ENCODE data around the gene TIMM29.

Gene TIMM29

DNA sequence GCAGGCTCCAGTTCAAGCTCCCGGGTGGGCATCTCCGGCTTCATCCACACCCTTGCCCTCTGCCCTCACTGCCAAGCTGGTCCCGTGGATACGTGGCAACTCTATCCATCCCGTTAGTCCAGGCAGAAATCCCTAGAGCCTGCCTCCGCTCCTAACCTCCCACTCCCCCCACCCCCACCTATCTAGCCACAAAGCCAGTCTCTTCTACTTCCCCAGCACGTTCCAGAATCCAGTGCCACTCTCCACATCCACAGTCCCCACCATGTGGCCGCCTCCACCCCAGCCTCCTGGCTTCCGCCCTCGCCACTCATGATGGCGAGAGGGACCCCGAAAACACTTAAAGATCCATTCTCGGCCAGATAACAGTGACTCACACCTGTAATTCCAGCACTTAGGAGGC lies 4.0 kb upstream of the TIMM29 start (continued):
- TF ChIP-seq, protein P1, sequence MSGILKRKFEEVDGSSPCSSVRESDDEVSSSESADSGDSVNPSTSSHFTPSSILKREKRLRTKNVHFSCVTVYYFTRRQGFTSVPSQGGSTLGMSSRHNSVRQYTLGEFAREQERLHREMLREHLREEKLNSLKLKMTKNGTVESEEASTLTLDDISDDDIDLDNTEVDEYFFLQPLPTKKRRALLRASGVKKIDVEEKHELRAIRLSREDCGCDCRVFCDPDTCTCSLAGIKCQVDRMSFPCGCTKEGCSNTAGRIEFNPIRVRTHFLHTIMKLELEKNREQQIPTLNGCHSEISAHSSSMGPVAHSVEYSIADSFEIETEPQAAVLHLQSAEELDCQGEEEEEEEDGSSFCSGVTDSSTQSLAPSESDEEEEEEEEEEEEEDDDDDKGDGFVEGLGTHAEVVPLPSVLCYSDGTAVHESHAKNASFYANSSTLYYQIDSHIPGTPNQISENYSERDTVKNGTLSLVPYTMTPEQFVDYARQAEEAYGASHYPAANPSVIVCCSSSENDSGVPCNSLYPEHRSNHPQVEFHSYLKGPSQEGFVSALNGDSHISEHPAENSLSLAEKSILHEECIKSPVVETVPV (CRISPR knock-in tag; IDR thresholded peaks at IDR 0.05), result no peak

DNA sequence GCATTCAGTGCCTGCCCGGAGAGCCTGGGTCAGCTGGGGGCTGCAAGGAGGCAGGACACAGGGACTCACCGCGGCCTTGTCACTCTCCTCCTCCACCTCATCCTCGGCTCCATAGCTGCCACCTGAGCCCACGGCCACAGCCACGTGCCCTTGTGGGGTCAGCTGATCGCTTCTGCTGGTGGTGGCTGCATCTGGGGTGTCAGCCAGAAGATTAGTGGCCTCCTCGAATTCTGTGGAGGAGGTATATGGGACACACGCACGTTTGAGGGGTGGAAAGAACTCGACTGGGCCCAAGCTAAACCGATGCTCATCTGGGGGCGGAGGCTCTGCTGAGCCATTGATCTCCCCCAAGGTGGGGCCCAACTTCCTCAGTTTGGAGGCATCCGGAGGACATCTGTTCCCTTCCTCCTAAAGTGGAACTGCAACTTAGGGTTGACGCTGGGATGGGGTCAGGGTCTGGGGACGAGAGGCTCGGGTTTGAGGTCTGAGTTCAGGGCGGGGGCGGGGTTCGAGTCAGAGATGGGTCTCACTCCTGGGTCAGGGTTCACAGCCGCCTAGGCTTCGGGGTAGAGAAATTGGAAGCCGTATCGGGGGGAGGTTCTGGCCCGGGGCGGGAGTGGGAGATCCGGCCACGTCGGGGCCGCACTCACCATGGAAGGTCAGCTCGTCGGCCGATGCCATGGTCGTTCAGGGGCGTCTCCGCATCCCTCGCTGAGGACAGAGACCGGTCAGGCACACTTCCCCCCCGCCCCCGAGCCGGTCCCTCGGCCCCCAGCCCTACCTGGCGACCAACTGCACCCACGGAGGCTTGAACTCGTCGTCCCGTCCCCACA lies 665 bp upstream of the TIMM29 start:
- TF ChIP-seq ZNF70 (CRISPR knock-in tag; IDR thresholded peaks at IDR 0.05) (no peak), ZC3H10 (CRISPR knock-in tag; IDR thresholded peaks at IDR 0.05) (no peak), OSR1 (CRISPR knock-in tag; IDR thresholded peaks at IDR 0.05) (no peak), ZFP30 (CRISPR knock-in tag; IDR thresholded peaks at IDR 0.05) (no peak), ESRRG (CRISPR knock-in tag; IDR thresholded peaks at IDR 0.05) (no peak), BACH2 (CRISPR knock-in tag; IDR thresholded peaks at IDR 0.05; ENCODE audit: borderline replicate concordance) (no peak), CSDC2 (CRISPR knock-in tag; IDR thresholded peaks at IDR 0.05) (no peak), GLIS3 (CRISPR knock-in tag; IDR thresholded peaks at IDR 0.05) (no peak), SNAI2 (CRISPR knock-in tag; IDR thresholded peaks at IDR 0.05) (no peak), TOX (CRISPR knock-in tag; IDR thresholded peaks at IDR 0.05; ENCODE audit: borderline replicate concordance) (no peak), PPARA (CRISPR knock-in tag; IDR thresholded peaks at IDR 0.05; ENCODE audit: borderline replicate concordance) (no peak)
- TF ChIP-seq, protein P2, sequence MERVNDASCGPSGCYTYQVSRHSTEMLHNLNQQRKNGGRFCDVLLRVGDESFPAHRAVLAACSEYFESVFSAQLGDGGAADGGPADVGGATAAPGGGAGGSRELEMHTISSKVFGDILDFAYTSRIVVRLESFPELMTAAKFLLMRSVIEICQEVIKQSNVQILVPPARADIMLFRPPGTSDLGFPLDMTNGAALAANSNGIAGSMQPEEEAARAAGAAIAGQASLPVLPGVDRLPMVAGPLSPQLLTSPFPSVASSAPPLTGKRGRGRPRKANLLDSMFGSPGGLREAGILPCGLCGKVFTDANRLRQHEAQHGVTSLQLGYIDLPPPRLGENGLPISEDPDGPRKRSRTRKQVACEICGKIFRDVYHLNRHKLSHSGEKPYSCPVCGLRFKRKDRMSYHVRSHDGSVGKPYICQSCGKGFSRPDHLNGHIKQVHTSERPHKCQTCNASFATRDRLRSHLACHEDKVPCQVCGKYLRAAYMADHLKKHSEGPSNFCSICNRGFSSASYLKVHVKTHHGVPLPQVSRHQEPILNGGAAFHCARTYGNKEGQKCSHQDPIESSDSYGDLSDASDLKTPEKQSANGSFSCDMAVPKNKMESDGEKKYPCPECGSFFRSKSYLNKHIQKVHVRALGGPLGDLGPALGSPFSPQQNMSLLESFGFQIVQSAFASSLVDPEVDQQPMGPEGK (CRISPR knock-in tag; IDR thresholded peaks at IDR 0.05; ENCODE audit: borderline replicate concordance), result no peak
- ATAC-seq, result peak; percentile 55

DNA sequence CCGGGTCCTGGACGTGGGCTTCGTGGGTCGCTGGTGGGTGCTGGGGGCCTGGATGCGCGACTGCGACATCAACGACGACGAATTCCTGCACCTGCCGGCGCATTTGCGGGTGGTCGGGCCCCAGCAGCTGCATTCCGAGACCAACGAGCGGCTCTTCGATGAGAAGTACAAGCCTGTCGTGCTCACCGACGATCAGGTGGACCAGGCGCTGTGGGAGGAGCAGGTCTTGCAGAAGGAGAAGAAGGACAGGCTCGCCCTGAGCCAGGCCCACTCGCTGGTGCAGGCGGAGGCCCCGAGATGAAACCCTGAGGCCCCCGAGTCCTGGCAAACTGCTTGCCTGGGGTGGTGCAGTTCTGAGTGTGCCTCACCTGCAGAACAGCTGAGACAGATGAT lies 787 bp downstream of the TIMM29 start:
- no peak for ATAC-seq
- TF ChIP-seq ZC3H10 (CRISPR knock-in tag; IDR thresholded peaks at IDR 0.05) (no peak), ZNF565 (CRISPR knock-in tag; conservative IDR thresholded peaks at IDR 0.05; ENCODE audit: low read depth) (no peak), GLIS3 (CRISPR knock-in tag; IDR thresholded peaks at IDR 0.05) (no peak), PPARA (CRISPR knock-in tag; IDR thresholded peaks at IDR 0.05; ENCODE audit: borderline replicate concordance) (no peak), ISL1 (CRISPR knock-in tag; IDR thresholded peaks at IDR 0.05) (no peak), BACH2 (CRISPR knock-in tag; IDR thresholded peaks at IDR 0.05; ENCODE audit: borderline replicate concordance) (no peak), ZNF8 (CRISPR knock-in tag; IDR thresholded peaks at IDR 0.05) (no peak), ZNF70 (CRISPR knock-in tag; IDR thresholded peaks at IDR 0.05) (no peak), TOX (CRISPR knock-in tag; IDR thresholded peaks at IDR 0.05; ENCODE audit: borderline replicate concordance) (no peak), TCF4 (CRISPR knock-in tag; IDR thresholded peaks at IDR 0.05; ENCODE audit: borderline replicate concordance) (no peak), CSDC2 (CRISPR knock-in tag; IDR thresholded peaks at IDR 0.05) (no peak), OSR1 (CRISPR knock-in tag; IDR thresholded peaks at IDR 0.05) (no peak), ARNTL (CRISPR knock-in tag; IDR thresholded peaks at IDR 0.05; ENCODE audit: borderline replicate concordance, low read depth) (no peak), RARB (CRISPR knock-in tag; IDR thresholded peaks at IDR 0.05) (no peak)
- TF ChIP-seq, protein P1 (CRISPR knock-in tag; IDR thresholded peaks at IDR 0.05), result no peak
- TF ChIP-seq, protein P3, sequence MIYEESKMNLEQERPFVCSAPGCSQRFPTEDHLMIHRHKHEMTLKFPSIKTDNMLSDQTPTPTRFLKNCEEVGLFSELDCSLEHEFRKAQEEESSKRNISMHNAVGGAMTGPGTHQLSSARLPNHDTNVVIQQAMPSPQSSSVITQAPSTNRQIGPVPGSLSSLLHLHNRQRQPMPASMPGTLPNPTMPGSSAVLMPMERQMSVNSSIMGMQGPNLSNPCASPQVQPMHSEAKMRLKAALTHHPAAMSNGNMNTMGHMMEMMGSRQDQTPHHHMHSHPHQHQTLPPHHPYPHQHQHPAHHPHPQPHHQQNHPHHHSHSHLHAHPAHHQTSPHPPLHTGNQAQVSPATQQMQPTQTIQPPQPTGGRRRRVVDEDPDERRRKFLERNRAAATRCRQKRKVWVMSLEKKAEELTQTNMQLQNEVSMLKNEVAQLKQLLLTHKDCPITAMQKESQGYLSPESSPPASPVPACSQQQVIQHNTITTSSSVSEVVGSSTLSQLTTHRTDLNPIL (CRISPR knock-in tag; IDR thresholded peaks at IDR 0.05; ENCODE audit: low read depth), result no peak
- TF ChIP-seq, protein P4, sequence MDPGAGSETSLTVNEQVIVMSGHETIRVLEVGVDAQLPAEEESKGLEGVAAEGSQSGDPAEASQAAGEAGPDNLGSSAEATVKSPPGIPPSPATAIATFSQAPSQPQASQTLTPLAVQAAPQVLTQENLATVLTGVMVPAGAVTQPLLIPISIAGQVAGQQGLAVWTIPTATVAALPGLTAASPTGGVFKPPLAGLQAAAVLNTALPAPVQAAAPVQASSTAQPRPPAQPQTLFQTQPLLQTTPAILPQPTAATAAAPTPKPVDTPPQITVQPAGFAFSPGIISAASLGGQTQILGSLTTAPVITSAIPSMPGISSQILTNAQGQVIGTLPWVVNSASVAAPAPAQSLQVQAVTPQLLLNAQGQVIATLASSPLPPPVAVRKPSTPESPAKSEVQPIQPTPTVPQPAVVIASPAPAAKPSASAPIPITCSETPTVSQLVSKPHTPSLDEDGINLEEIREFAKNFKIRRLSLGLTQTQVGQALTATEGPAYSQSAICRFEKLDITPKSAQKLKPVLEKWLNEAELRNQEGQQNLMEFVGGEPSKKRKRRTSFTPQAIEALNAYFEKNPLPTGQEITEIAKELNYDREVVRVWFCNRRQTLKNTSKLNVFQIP (CRISPR knock-in tag; IDR thresholded peaks at IDR 0.05; ENCODE audit: borderline replicate concordance, low read depth), result no peak
- TF ChIP-seq, protein P5, sequence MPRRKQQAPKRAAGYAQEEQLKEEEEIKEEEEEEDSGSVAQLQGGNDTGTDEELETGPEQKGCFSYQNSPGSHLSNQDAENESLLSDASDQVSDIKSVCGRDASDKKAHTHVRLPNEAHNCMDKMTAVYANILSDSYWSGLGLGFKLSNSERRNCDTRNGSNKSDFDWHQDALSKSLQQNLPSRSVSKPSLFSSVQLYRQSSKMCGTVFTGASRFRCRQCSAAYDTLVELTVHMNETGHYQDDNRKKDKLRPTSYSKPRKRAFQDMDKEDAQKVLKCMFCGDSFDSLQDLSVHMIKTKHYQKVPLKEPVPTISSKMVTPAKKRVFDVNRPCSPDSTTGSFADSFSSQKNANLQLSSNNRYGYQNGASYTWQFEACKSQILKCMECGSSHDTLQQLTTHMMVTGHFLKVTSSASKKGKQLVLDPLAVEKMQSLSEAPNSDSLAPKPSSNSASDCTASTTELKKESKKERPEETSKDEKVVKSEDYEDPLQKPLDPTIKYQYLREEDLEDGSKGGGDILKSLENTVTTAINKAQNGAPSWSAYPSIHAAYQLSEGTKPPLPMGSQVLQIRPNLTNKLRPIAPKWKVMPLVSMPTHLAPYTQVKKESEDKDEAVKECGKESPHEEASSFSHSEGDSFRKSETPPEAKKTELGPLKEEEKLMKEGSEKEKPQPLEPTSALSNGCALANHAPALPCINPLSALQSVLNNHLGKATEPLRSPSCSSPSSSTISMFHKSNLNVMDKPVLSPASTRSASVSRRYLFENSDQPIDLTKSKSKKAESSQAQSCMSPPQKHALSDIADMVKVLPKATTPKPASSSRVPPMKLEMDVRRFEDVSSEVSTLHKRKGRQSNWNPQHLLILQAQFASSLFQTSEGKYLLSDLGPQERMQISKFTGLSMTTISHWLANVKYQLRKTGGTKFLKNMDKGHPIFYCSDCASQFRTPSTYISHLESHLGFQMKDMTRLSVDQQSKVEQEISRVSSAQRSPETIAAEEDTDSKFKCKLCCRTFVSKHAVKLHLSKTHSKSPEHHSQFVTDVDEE (CRISPR knock-in tag; IDR thresholded peaks at IDR 0.05), result no peak
